ENCODE data around the gene JAKMIP2.

The JAKMIP2 gene

GRCh38 chr5:147701468-147701867, 81.1 kb downstream of the JAKMIP2 start:
- no peak for DNase-seq
- no peak for TF ChIP-seq CTCF (IDR thresholded peaks at IDR 0.05; ENCODE audit: low read depth, low read length, missing control alignments)
- Histone ChIP-seq H3K27me3 (replicated peaks) (no peaks in the 10 kb centered on the region), H3K36me3 (replicated peaks) (no peaks in the 10 kb centered on the region), H3K4me3 (ENCODE audit: low read depth, low read length) (no peak overlapping the region), H3K27ac (no peak overlapping the region)
- in situ Hi-C loops (cut with HindIII; ENCODE audit: low pct_ligation_motif_present, low sequenced_read_pairs): no loop called here

GRCh38 chr5:147699496-147700088, 82.9 kb downstream of the JAKMIP2 start:
- Histone ChIP-seq H3K36me3 (replicated peaks) (no peaks in the 10 kb centered on the region), H3K27me3 (replicated peaks) (no peaks in the 10 kb centered on the region), H3K4me3 (ENCODE audit: low read depth, low read length) (no peak overlapping the region), H3K27ac (no peak overlapping the region)
- in situ Hi-C loops (cut with HindIII; ENCODE audit: low pct_ligation_motif_present, low sequenced_read_pairs): no loop called here
- TF ChIP-seq CTCF (IDR thresholded peaks at IDR 0.05; ENCODE audit: low read depth, low read length, missing control alignments): no peak
- no peak for DNase-seq

- in situ Hi-C loops (cut with HindIII; ENCODE audit: low pct_ligation_motif_present, low sequenced_read_pairs): no loop called here
- no peaks in the 10 kb centered on the region for H3K36me3 ChIP-seq (replicated peaks)
- DNase-seq: no peak
- H3K27me3 ChIP-seq (replicated peaks): no peaks in the 10 kb centered on the region
- no peak for TF ChIP-seq CTCF (IDR thresholded peaks at IDR 0.05; ENCODE audit: low read depth, low read length, missing control alignments)
- H3K4me3 ChIP-seq (ENCODE audit: low read depth, low read length): no peak overlapping the region
- H3K27ac ChIP-seq: no peak overlapping the region
These were observed 85.1 kb downstream of the JAKMIP2 start for GRCh38 chr5:147697380-147697779.

GRCh38 chr5:147694772-147695171, 87.8 kb downstream of the JAKMIP2 start:
- DNase-seq: no peak
- H3K27ac ChIP-seq: no peak overlapping the region
- H3K36me3 ChIP-seq (replicated peaks): no peaks in the 10 kb centered on the region
- H3K4me3 ChIP-seq (ENCODE audit: low read depth, low read length): no peak overlapping the region
- no peak for TF ChIP-seq CTCF (IDR thresholded peaks at IDR 0.05; ENCODE audit: low read depth, low read length, missing control alignments)
- H3K27me3 ChIP-seq (replicated peaks): no peaks in the 10 kb centered on the region
- in situ Hi-C loops (cut with HindIII; ENCODE audit: low pct_ligation_motif_present, low sequenced_read_pairs): no loop called here

GRCh38 chr5:147693233-147693632, 89.3 kb downstream of the JAKMIP2 start:
- Histone ChIP-seq H3K4me3 (ENCODE audit: low read depth, low read length) (no peak overlapping the region), H3K36me3 (replicated peaks) (no peaks in the 10 kb centered on the region), H3K27me3 (replicated peaks) (no peaks in the 10 kb centered on the region), H3K27ac (no peak overlapping the region)
- in situ Hi-C loops (cut with HindIII; ENCODE audit: low pct_ligation_motif_present, low sequenced_read_pairs): no loop called here
- no peak for DNase-seq
- TF ChIP-seq CTCF (IDR thresholded peaks at IDR 0.05; ENCODE audit: low read depth, low read length, missing control alignments): no peak

- TF ChIP-seq CTCF (IDR thresholded peaks at IDR 0.05; ENCODE audit: low read depth, low read length, missing control alignments): no peak
These were observed 91.4 kb downstream of the JAKMIP2 start for GRCh38 chr5:147691130-147691529.

More at GRCh38 chr5:147691130-147691529, 91.4 kb downstream of the JAKMIP2 start:
- no peaks in the 10 kb centered on the region for H3K27me3 ChIP-seq (replicated peaks)
- DNase-seq: no peak
- H3K36me3 ChIP-seq (replicated peaks): no peaks in the 10 kb centered on the region
- no peak overlapping the region for H3K4me3 ChIP-seq (ENCODE audit: low read depth, low read length)
- in situ Hi-C loops (cut with HindIII; ENCODE audit: low pct_ligation_motif_present, low sequenced_read_pairs): no loop called here
- H3K27ac ChIP-seq: no peak overlapping the region

All from brain microvascular endothelial cell (primary cell).